ENCODE data around the gene VPS13D. TPM values are rescaled to one million over a fixed set of nuclear protein-coding genes. Genes with fewer than 3 reads are reported as not detected.

Gene VPS13D
- total RNA-seq, 1 donor from 2014 or later, result 81.7 TPM

GRCh38 chr1:12410351-12410750 is 180.5 kb downstream of the VPS13D start:
- intact Hi-C loops (cut with DNase I), result no loop called here
- Histone ChIP-seq H3K4me3 (no peak overlapping the region), H3K27ac (no peak overlapping the region), H3K27me3 (ENCODE audit: low read depth) (no peaks in the 10 kb centered on the region), H3K9me3 (no peaks in the 10 kb centered on the region), H3K36me3 (peaks cover 10% of the 10 kb centered on the region), H3K4me1 (peaks cover 34% of the 10 kb centered on the region)
- TF ChIP-seq, protein P1, sequence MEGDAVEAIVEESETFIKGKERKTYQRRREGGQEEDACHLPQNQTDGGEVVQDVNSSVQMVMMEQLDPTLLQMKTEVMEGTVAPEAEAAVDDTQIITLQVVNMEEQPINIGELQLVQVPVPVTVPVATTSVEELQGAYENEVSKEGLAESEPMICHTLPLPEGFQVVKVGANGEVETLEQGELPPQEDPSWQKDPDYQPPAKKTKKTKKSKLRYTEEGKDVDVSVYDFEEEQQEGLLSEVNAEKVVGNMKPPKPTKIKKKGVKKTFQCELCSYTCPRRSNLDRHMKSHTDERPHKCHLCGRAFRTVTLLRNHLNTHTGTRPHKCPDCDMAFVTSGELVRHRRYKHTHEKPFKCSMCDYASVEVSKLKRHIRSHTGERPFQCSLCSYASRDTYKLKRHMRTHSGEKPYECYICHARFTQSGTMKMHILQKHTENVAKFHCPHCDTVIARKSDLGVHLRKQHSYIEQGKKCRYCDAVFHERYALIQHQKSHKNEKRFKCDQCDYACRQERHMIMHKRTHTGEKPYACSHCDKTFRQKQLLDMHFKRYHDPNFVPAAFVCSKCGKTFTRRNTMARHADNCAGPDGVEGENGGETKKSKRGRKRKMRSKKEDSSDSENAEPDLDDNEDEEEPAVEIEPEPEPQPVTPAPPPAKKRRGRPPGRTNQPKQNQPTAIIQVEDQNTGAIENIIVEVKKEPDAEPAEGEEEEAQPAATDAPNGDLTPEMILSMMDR (IDR thresholded peaks at IDR 0.05), result no peak
- DNase-seq (no peak), ATAC-seq (no peak)

DNA sequence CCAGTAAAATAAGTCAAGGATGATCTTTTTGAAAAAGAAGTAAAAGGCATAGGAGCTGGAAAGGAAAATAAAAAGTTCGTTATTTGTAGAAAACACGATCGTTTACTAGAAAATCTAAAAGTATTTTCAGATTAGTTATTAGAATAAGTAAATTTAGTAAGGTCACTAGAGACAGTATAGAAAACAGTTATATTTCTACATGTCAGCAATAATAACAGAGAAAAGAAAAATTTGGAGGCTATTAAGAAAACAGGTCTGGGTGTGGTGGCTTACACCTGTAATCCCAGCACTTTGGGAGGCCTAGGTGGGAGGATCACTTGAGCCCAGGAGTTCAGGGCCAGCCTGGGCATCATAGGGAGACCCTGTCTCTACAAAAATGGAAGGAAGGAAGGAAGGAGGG is 181.3 kb downstream of the VPS13D start:
- Histone ChIP-seq H3K27ac (no peak overlapping the region), H3K27me3 (ENCODE audit: low read depth) (no peaks in the 10 kb centered on the region), H3K9me3 (no peaks in the 10 kb centered on the region), H3K4me3 (no peak overlapping the region), H3K4me1 (peaks cover 30% of the 10 kb centered on the region), H3K36me3 (peaks cover 13% of the 10 kb centered on the region)
- TF ChIP-seq, protein P1 (IDR thresholded peaks at IDR 0.05), result no peak
- intact Hi-C loops (cut with DNase I), result no loop called here
- DNase-seq (no peak), ATAC-seq (no peak)

GRCh38 chr1:12411747-12412146 is 181.9 kb downstream of the VPS13D start:
- Histone ChIP-seq H3K36me3 (peaks cover 17% of the 10 kb centered on the region), H3K4me3 (no peak overlapping the region), H3K27ac (no peak overlapping the region), H3K4me1 (peaks cover 24% of the 10 kb centered on the region), H3K27me3 (ENCODE audit: low read depth) (no peaks in the 10 kb centered on the region), H3K9me3 (no peaks in the 10 kb centered on the region)
- intact Hi-C loops (cut with DNase I), result no loop called here
- TF ChIP-seq, protein P1 (IDR thresholded peaks at IDR 0.05), result no peak
- ATAC-seq (no peak), DNase-seq (no peak)

- Histone ChIP-seq H3K9me3 (no peaks in the 10 kb centered on the region), H3K4me3 (no peak overlapping the region), H3K27me3 (ENCODE audit: low read depth) (no peaks in the 10 kb centered on the region), H3K36me3 (peaks cover 24% of the 10 kb centered on the region), H3K4me1 (peaks cover 17% of the 10 kb centered on the region), H3K27ac (no peak overlapping the region)
- TF ChIP-seq, protein P1 (IDR thresholded peaks at IDR 0.05), result no peak
- DNase-seq (no peak), ATAC-seq (no peak)
- intact Hi-C loops (cut with DNase I), result no loop called here
These were observed 182.6 kb downstream of the VPS13D start for GRCh38 chr1:12412439-12412838.

- Histone ChIP-seq H3K27me3 (ENCODE audit: low read depth) (no peaks in the 10 kb centered on the region), H3K9me3 (no peaks in the 10 kb centered on the region), H3K4me3 (no peak overlapping the region), H3K4me1 (peaks cover 4% of the 10 kb centered on the region), H3K27ac (no peak overlapping the region), H3K36me3 (peaks cover 38% of the 10 kb centered on the region)
- TF ChIP-seq, protein P1 (IDR thresholded peaks at IDR 0.05), result no peak
- ATAC-seq (no peak), DNase-seq (no peak)
- intact Hi-C loops (cut with DNase I), result no loop called here
These were observed 184.0 kb downstream of the VPS13D start for GRCh38 chr1:12413664-12414410.

Measured in lower lobe of right lung (tissue), 2 donors.